ENCODE data around the gene SEC14L1. TPM values are rescaled to one million over a fixed set of nuclear protein-coding genes. Genes with fewer than 3 reads are reported as not detected.

Gene SEC14L1
- total RNA-seq, 2 experiments from 2014 or later: 97.3 to 98.5 TPM

DNA sequence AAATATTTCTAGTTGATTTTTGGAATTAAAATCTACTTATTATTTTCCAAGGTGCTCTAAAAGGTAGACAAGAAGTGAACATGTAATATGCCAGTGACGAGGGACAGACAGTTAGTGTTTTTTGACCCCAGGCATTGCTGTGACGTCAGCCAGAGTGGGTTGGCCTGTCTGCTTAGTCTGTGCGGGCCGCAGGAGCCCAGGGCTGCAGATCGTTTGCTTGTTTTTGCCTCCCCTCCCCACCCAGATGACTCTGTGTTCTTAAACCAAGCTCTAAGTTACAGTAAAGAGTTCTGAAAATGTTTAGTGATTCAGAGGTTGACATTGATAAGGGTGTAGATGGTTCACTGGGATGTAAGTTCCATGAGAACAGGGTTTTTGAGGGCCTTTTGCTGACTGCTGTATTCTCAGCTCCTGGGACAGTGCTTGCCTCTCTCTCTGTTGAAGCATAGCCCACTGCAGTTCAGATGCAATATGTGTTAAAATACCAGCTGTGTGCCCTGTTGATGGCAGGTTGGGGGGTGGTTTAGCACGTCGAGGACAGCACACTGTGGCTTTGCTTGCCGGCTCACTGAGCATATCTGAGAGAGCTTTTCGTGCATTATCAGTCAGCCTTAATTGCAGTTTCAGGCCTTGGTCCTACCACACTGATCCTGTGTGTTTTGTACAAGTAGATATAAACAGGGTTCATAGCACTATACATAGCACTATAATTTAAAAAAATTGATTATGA is 64.8 kb downstream of the SEC14L1 start:
- ChIA-PET CTCF (interaction anchor here (0.7 kb wide), 1 partner anchor 33 kb away, joined by 3 read pairs; no protein-coding TSS in a partner anchor), POLR2A (interaction anchor here (1.0 kb wide), 1 partner anchor 65 kb away, joined by 3 read pairs; the partner anchor contains the start of gene SEC14L1)
- no peak overlapping the region for H3K4me3 Mint-ChIP-seq
- no peaks in the 10 kb centered on the region for H3K4me1 Mint-ChIP-seq (ENCODE audit: low read depth)
- H3K9me3 ChIP-seq (ENCODE audit: control insufficient read depth in 1 of 2, insufficient read depth in 1 of 2, low read length in 2 of 2): no peaks in the 10 kb centered on the region
- no peaks in the 10 kb centered on the region for H3K4me1 ChIP-seq (ENCODE audit: insufficient read depth, low read length)
- H3K27ac ChIP-seq (ENCODE audit: low read depth in 1 of 2, low read length in 2 of 2): no peak overlapping the region
- no peaks in the 10 kb centered on the region for H3K27me3 ChIP-seq (ENCODE audit: control insufficient read depth in 1 of 2, insufficient read depth in 2 of 2, low read length in 2 of 2)
- H3K9me3 Mint-ChIP-seq: no peaks in the 10 kb centered on the region
- no peaks in the 10 kb centered on the region for H3K27me3 Mint-ChIP-seq
- peaks cover 94% of the 10 kb centered on the region for H3K36me3 Mint-ChIP-seq (ENCODE audit: low read depth)
- TF ChIP-seq, protein P1, sequence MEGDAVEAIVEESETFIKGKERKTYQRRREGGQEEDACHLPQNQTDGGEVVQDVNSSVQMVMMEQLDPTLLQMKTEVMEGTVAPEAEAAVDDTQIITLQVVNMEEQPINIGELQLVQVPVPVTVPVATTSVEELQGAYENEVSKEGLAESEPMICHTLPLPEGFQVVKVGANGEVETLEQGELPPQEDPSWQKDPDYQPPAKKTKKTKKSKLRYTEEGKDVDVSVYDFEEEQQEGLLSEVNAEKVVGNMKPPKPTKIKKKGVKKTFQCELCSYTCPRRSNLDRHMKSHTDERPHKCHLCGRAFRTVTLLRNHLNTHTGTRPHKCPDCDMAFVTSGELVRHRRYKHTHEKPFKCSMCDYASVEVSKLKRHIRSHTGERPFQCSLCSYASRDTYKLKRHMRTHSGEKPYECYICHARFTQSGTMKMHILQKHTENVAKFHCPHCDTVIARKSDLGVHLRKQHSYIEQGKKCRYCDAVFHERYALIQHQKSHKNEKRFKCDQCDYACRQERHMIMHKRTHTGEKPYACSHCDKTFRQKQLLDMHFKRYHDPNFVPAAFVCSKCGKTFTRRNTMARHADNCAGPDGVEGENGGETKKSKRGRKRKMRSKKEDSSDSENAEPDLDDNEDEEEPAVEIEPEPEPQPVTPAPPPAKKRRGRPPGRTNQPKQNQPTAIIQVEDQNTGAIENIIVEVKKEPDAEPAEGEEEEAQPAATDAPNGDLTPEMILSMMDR (IDR thresholded peaks at IDR 0.05): no peak
- intact Hi-C loops (cut with DNase I, micrococcal nuclease): no loop called here
- DNase-seq (no peak), ATAC-seq (ENCODE audit: poor library complexity) (no peak)
- peaks cover 83% of the 10 kb centered on the region for H3K36me3 ChIP-seq (ENCODE audit: insufficient read depth, low read length)
- H3K4me3 ChIP-seq (ENCODE audit: low read length): no peak overlapping the region
- H3K27ac Mint-ChIP-seq: no peak overlapping the region

DNA sequence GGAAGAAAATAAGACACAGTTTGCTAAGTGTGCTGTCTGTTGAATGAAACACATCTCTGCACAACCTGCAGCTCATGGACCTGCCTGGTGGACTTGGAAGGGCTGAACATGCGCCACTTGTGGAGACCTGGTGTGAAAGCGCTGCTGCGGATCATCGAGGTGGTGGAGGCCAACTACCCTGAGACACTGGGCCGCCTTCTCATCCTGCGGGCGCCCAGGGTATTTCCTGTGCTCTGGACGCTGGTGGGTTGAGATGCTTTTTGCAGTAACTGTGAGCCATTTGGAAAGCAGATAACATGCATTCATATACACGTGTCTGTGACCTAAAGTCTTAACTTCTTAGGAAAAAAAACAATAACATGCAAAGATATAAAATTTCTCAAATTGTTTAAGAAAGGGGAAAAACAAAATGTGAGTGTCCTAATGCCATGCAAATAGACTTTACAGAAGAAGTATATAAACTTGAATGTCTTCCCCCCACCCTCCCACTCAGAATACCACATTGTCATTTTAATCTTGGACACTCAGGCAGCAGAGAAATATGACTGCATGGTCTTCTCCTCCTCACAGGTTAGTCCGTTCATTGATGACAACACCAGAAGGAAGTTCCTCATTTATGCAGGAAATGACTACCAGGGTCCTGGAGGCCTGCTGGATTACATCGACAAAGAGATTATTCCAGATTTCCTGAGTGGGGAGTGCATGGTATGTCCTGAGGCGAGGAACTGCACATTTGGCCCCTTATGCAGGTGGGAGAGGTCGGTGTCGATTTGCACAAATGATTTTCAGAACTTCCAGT is 65.6 kb downstream of the SEC14L1 start:
- H3K4me1 ChIP-seq (ENCODE audit: insufficient read depth, low read length): no peaks in the 10 kb centered on the region
- Mint-ChIP-seq H3K27ac (no peak overlapping the region), H3K36me3 (ENCODE audit: low read depth) (peaks cover 94% of the 10 kb centered on the region), H3K27me3 (no peaks in the 10 kb centered on the region), H3K9me3 (no peaks in the 10 kb centered on the region), H3K4me3 (no peak overlapping the region), H3K4me1 (ENCODE audit: low read depth) (no peaks in the 10 kb centered on the region)
- ChIA-PET POLR2A (interaction anchor here (1.0 kb wide), 1 partner anchor 65 kb away, joined by 3 read pairs; the partner anchor contains the start of gene SEC14L1), CTCF (interaction anchor here (0.7 kb wide), 1 partner anchor 33 kb away, joined by 3 read pairs; no protein-coding TSS in a partner anchor)
- intact Hi-C loops (cut with DNase I, micrococcal nuclease): no loop called here
- H3K9me3 ChIP-seq (ENCODE audit: control insufficient read depth in 1 of 2, insufficient read depth in 1 of 2, low read length in 2 of 2): no peaks in the 10 kb centered on the region
- no peaks in the 10 kb centered on the region for H3K27me3 ChIP-seq (ENCODE audit: control insufficient read depth in 1 of 2, insufficient read depth in 2 of 2, low read length in 2 of 2)
- DNase-seq (no peak), ATAC-seq (ENCODE audit: poor library complexity) (no peak)
- TF ChIP-seq, protein P1 (IDR thresholded peaks at IDR 0.05): no peak
- peaks cover 84% of the 10 kb centered on the region for H3K36me3 ChIP-seq (ENCODE audit: insufficient read depth, low read length)
- H3K4me3 ChIP-seq (ENCODE audit: low read length): no peak overlapping the region
- no peak overlapping the region for H3K27ac ChIP-seq (ENCODE audit: low read depth in 1 of 2, low read length in 2 of 2)

DNA sequence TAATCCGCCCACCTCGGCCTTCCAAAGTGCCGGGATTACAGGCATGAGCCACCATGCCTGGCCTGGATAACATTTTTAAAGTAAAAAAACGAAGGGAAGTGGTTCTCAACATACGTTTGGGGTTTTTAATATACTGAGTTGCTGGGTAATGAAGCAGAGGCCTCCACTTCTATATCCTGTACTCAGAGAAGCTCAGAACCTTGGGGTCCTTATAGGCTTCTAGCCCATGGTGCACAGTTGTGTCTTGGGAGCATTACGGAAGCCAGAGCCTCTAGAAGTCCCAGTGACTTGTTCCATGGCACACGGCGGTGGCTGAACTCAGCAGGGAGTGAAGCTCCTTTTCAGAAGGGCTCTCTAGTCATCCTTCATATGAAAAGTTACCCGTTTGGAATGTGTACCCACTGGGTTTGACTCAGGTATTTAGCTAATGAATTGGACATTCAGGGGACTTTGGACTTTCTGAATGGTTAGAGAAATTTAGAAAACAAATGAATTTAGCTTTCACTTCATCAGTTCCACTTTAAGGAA is 67.0 kb downstream of the SEC14L1 start:
- H3K36me3 Mint-ChIP-seq (ENCODE audit: low read depth): peaks cover 98% of the 10 kb centered on the region
- Histone ChIP-seq H3K27ac (ENCODE audit: low read depth in 1 of 2, low read length in 2 of 2) (no peak overlapping the region), H3K4me1 (ENCODE audit: insufficient read depth, low read length) (no peaks in the 10 kb centered on the region), H3K4me3 (ENCODE audit: low read length) (no peak overlapping the region), H3K36me3 (ENCODE audit: insufficient read depth, low read length) (peaks cover 89% of the 10 kb centered on the region), H3K27me3 (ENCODE audit: control insufficient read depth in 1 of 2, insufficient read depth in 2 of 2, low read length in 2 of 2) (no peaks in the 10 kb centered on the region), H3K9me3 (ENCODE audit: control insufficient read depth in 1 of 2, insufficient read depth in 1 of 2, low read length in 2 of 2) (no peaks in the 10 kb centered on the region)
- DNase-seq (no peak), ATAC-seq (ENCODE audit: poor library complexity) (no peak)
- intact Hi-C loops (cut with DNase I, micrococcal nuclease): no loop called here
- no peaks in the 10 kb centered on the region for H3K27me3 Mint-ChIP-seq
- CTCF ChIA-PET: no interaction called here
- TF ChIP-seq, protein P1 (IDR thresholded peaks at IDR 0.05): no peak
- H3K4me1 Mint-ChIP-seq (ENCODE audit: low read depth): no peaks in the 10 kb centered on the region
- POLR2A ChIA-PET: no interaction called here
- no peak overlapping the region for H3K27ac Mint-ChIP-seq
- H3K9me3 Mint-ChIP-seq: no peaks in the 10 kb centered on the region
- no peak overlapping the region for H3K4me3 Mint-ChIP-seq
